ENCODE data around the gene ZFP91.

DNA sequence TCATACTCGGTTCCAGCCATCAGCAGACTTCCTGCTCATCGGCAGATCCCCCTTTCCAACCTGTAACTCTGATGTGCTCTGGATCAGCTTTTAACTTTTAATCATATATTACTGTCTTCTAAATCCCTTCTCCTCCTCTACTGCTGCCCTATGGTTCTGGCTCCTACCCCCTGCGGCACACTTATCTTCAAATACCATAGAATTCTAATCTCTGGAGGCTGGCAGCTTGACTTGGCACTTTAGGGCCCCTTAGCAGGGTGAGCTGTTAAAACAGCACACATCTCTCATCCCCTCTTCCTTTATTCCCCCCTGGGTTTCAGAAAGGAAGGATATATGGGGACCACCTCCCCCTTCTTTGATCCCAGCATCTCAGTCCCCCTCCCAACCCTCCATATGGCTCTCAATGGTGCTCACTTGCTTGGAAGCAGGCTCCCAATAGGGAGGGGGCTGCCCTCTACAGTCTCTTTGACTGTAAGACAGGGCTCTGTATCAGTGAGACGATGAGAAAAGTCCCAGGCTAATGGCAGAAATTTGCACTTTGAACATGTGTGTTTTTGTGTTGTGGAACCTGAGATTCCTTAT, 39.2 kb downstream of the ZFP91 start:
- TF ChIP-seq HDGF (IDR thresholded peaks at IDR 0.05; ENCODE audit: borderline replicate concordance) (no peak), SUZ12 (IDR thresholded peaks at IDR 0.05) (no peak), SP1 (IDR thresholded peaks at IDR 0.05) (no peak), FOXM1 (IDR thresholded peaks at IDR 0.05; ENCODE audit: borderline replicate concordance) (no peak)
